Stimulated activated CD4-positive, alpha-beta T cell treated with anti-CD3 and anti-CD28 coated beads, Interleukin-1b, Interleukin-23, amount 100 ng/mL, for 1 hour (primary cell): ENCODE results near the gene COL23A1.
"Not testable (repeated sequence)": the region's sequence is repeated elsewhere in the genome, so short reads cannot be mapped to it uniquely, and the experiment has no call there.

Experiments used
- DNase-seq, 2 donors: peaks; one replicate each; pipeline ENCODE4 v3.0.0-alpha.2; 2020; ENCODE audit warnings: low read depth in 2 of 2

The COL23A1 gene

GRCh38 chr5:178302321-178302720 lies 287.9 kb downstream of the COL23A1 start:
- DNase-seq = not testable (repeated sequence)

- no peak for DNase-seq
These were observed 288.6 kb downstream of the COL23A1 start for GRCh38 chr5:178301641-178302040.

GRCh38 chr5:178298283-178298807 lies 291.8 kb downstream of the COL23A1 start:
- no peak for DNase-seq

- no peak for DNase-seq
These were observed 292.4 kb downstream of the COL23A1 start for GRCh38 chr5:178297751-178298150.

GRCh38 chr5:178296066-178296465 lies 294.1 kb downstream of the COL23A1 start:
- DNase-seq = no peak

GRCh38 chr5:178295589-178295988 lies 294.6 kb downstream of the COL23A1 start:
- no peak for DNase-seq

GRCh38 chr5:178293815-178294214 lies 296.4 kb downstream of the COL23A1 start:
- DNase-seq = no peak

GRCh38 chr5:178293400-178293799 lies 296.8 kb downstream of the COL23A1 start:
- DNase-seq = no peak

GRCh38 chr5:178292826-178293205 lies 297.4 kb downstream of the COL23A1 start:
- DNase-seq = no peak

- DNase-seq = no peak
These were observed 298.0 kb downstream of the COL23A1 start for GRCh38 chr5:178291969-178292825.

- no peak for DNase-seq
These were observed 299.0 kb downstream of the COL23A1 start for GRCh38 chr5:178291161-178291561.

- DNase-seq = no peak
These were observed 299.8 kb downstream of the COL23A1 start for GRCh38 chr5:178290376-178290775.

GRCh38 chr5:178289438-178289837 lies 300.8 kb downstream of the COL23A1 start:
- DNase-seq = no peak

- DNase-seq = no peak
These were observed 301.5 kb downstream of the COL23A1 start for GRCh38 chr5:178288401-178289368.

GRCh38 chr5:178287791-178288105 lies 302.4 kb downstream of the COL23A1 start:
- no peak for DNase-seq

- DNase-seq = no peak
These were observed 303.0 kb downstream of the COL23A1 start for GRCh38 chr5:178287091-178287790.

- no peak for DNase-seq
These were observed 303.7 kb downstream of the COL23A1 start for GRCh38 chr5:178286226-178287090.

GRCh38 chr5:178285399-178286225 lies 304.6 kb downstream of the COL23A1 start:
- DNase-seq = no peak

GRCh38 chr5:178284996-178285395 lies 305.2 kb downstream of the COL23A1 start:
- no peak for DNase-seq

GRCh38 chr5:178284093-178284675 lies 306.0 kb downstream of the COL23A1 start:
- no peak for DNase-seq
